H1 (cell line): ENCODE results near the gene PAX5. TPM values are rescaled to one million over a fixed set of nuclear protein-coding genes. Genes with fewer than 3 reads are reported as not detected.
A peak's percentile ranks its signal among the peaks of the same experiment; 100 is the strongest.

Source experiments
- CTCF ChIA-PET: fragments of 300-600 bp; sonication (Branson Sonifier 250); formaldehyde crosslinking; loops from one replicate; lab custom pipeline; 2021; ENCODE audit not compliant: partially characterized antibody; lab: Charles Lee
- POLR2A ChIA-PET: fragments of 300-600 bp; sonication (Branson Sonifier 250); formaldehyde crosslinking; loops from one replicate; lab custom pipeline; 2021; ENCODE audit warnings: inconsistent platforms; ENCODE audit not compliant: partially characterized antibody; lab: Charles Lee
- DNase-seq, 2 experiments: peaks; one replicate each; pipeline versions ENCODE4 v3.0.0 to v3.0.0-alpha.2; 2010 to 2022; ENCODE audit warnings: low spot score in 2 of 2, low read depth in 1 of 2, mixed read lengths in 1 of 2
- FAIRE-seq: peaks from 2 replicates; lab custom pipeline; 2011; peaks lifted over from hg19 to GRCh38; lab: Jason Lieb, UNC
- H2AFZ ChIP-seq: 2 replicates; pipeline ENCODE4 v1.8.1; 2012; ENCODE audit warnings: low read length, inconsistent platforms
- H2AK5ac ChIP-seq: 2 replicates; pipeline ENCODE4 v1.6.1; 2013; ENCODE audit warnings: low read depth, low read length
- H2BK120ac ChIP-seq: replicated peaks from 2 replicates; pipeline ENCODE3; 2013; ENCODE audit warnings: low read depth, low read length, inconsistent platforms
- H2BK12ac ChIP-seq: 2 replicates; pipeline ENCODE4 v1.6.1; 2013; ENCODE audit warnings: low read depth, low read length
- H2BK15ac ChIP-seq: 2 replicates; pipeline ENCODE4 v1.6.1; 2013; ENCODE audit warnings: low read length
- H2BK20ac ChIP-seq: 2 replicates; pipeline ENCODE4 v1.6.1; 2013; ENCODE audit warnings: low read length
- H2BK5ac ChIP-seq: 2 replicates; pipeline ENCODE4 v1.6.1; 2013; ENCODE audit warnings: low read depth, low read length
- H3K14ac ChIP-seq: 2 replicates; pipeline ENCODE4 v1.6.1; 2013; ENCODE audit warnings: inconsistent platforms; ENCODE audit not compliant: insufficient read length
- H3K18ac ChIP-seq: 2 replicates; pipeline ENCODE4 v1.6.1; 2013; ENCODE audit warnings: low read length; ENCODE audit errors: extremely low read depth
- H3K23ac ChIP-seq: 2 replicates; pipeline ENCODE4 v1.6.1; 2013; ENCODE audit warnings: inconsistent platforms; ENCODE audit not compliant: insufficient read length
- H3K23me2 ChIP-seq: 2 replicates; pipeline ENCODE4 v1.6.1; 2013; ENCODE audit warnings: low read depth, low read length
- H3K27ac ChIP-seq: 2 replicates; pipeline ENCODE4 v1.6.1; 2011; ENCODE audit warnings: low read depth, low read length, inconsistent platforms
- H3K27me3 ChIP-seq, 4 experiments: replicated peaks in 1 of 4; 1 replicate in 1 of 4; 2 replicates in 3 of 4; pipeline versions ENCODE4 v1.6.1 to v1.8.1; 2011 to 2013; ENCODE audit warnings: low read length in 3 of 4, mild to moderate bottlenecking in 3 of 4, inconsistent platforms in 2 of 4, mixed read lengths in 2 of 4, moderate library complexity in 1 of 4; ENCODE audit not compliant: control insufficient read depth in 3 of 4, insufficient read depth in 3 of 4; ENCODE audit errors: extremely low read depth in 1 of 4
- H3K36me3 ChIP-seq, 4 experiments: 2 replicates each; pipeline versions ENCODE4 v1.6.1 to v1.8.1; 2011 to 2013; ENCODE audit warnings: mild to moderate bottlenecking in 4 of 4, low read length in 3 of 4, moderate library complexity in 2 of 4, control low read depth in 1 of 4, inconsistent platforms in 1 of 4; ENCODE audit not compliant: insufficient read depth in 4 of 4, control insufficient read depth in 2 of 4
- H3K4ac ChIP-seq: replicated peaks from 2 replicates; pipeline ENCODE3; 2013; ENCODE audit warnings: low read length, low read depth, mixed read lengths, inconsistent platforms; ENCODE audit not compliant: insufficient read length
- H3K4me1 ChIP-seq, 4 experiments: replicated peaks in 1 of 4; 1 replicate in 1 of 4; 2 replicates in 3 of 4; pipeline versions ENCODE4 v1.6.1 to v1.8.1; 2011 to 2013; ENCODE audit warnings: low read length in 3 of 4, inconsistent platforms in 2 of 4, mixed read lengths in 1 of 4; ENCODE audit not compliant: insufficient read depth in 4 of 4, control insufficient read depth in 3 of 4
- H3K4me2 ChIP-seq, 2 experiments: 2 replicates each; pipeline versions ENCODE4 v1.6.1 to v1.8.1; 2011 to 2013; ENCODE audit warnings: low read depth in 2 of 2, low read length in 2 of 2, control low read depth in 1 of 2, inconsistent platforms in 1 of 2, mild to moderate bottlenecking in 1 of 2; ENCODE audit not compliant: insufficient read depth in 1 of 2
- H3K4me3 ChIP-seq, 4 experiments: fragments of 200-600, 300-600 bp in 1 of 4; sonication (generic), shearing (Covaris generic), sonication (Bioruptor Twin) in 1 of 4; 2 replicates each; pipeline versions ENCODE4 v1.5.1 to v1.8.1; 2011 to 2016; ENCODE audit warnings: low read length in 4 of 4, low read depth in 3 of 4, control low read depth in 2 of 4, inconsistent platforms in 2 of 4, mild to moderate bottlenecking in 2 of 4, mixed read lengths in 1 of 4, moderate library complexity in 1 of 4; ENCODE audit not compliant: insufficient read depth in 2 of 4; ENCODE audit errors: extremely low read depth in 1 of 4
- H3K56ac ChIP-seq: replicated peaks from 2 replicates; pipeline ENCODE3; 2013; ENCODE audit warnings: low read depth, mild to moderate bottlenecking, mixed read lengths, low read length, inconsistent platforms; ENCODE audit not compliant: insufficient read length
- H3K79me1 ChIP-seq: 2 replicates; pipeline ENCODE4 v1.6.1; 2013; ENCODE audit warnings: low read depth, low read length, control low read depth
- H3K79me2 ChIP-seq, 2 experiments: 2 replicates each; pipeline versions ENCODE4 v1.6.1 to v1.8.1; 2012 to 2013; ENCODE audit warnings: low read length in 2 of 2, mild to moderate bottlenecking in 2 of 2, inconsistent platforms in 1 of 2; ENCODE audit not compliant: insufficient read depth in 2 of 2, control insufficient read depth in 1 of 2
- H3K9ac ChIP-seq, 4 experiments: replicated peaks in 1 of 4; 1 replicate in 1 of 4; 2 replicates in 3 of 4; pipeline versions ENCODE4 v1.6.1 to v1.8.1; 2011 to 2013; ENCODE audit warnings: low read depth in 3 of 4, low read length in 3 of 4, control low read depth in 2 of 4, mild to moderate bottlenecking in 2 of 4, moderate library complexity in 2 of 4, inconsistent platforms in 1 of 4; ENCODE audit errors: extremely low read depth in 1 of 4
- H3K9me3 ChIP-seq, 2 experiments: 2 replicates each; pipeline versions ENCODE4 v1.6.1 to v1.8.1; 2012 to 2013; ENCODE audit warnings: mild to moderate bottlenecking in 2 of 2, moderate library complexity in 2 of 2, control low read depth in 1 of 2, inconsistent platforms in 1 of 2, low read depth in 1 of 2, low read length in 1 of 2, mixed read lengths in 1 of 2; ENCODE audit not compliant: insufficient read depth in 2 of 2
- H4K20me1 ChIP-seq, 2 experiments: replicated peaks in 1 of 2; 2 replicates each; pipeline versions ENCODE3 to v1.8.1; 2011 to 2013; ENCODE audit warnings: inconsistent platforms in 2 of 2, low read length in 2 of 2, mild to moderate bottlenecking in 1 of 2; ENCODE audit not compliant: insufficient read depth in 2 of 2, control insufficient read depth in 1 of 2
- H4K5ac ChIP-seq: 2 replicates; pipeline ENCODE4 v1.6.1; 2013; ENCODE audit warnings: low read length, low read depth, mixed read lengths, inconsistent platforms; ENCODE audit not compliant: insufficient read length
- H4K8ac ChIP-seq: 2 replicates; pipeline ENCODE4 v1.8.0; 2013; ENCODE audit warnings: mild to moderate bottlenecking, moderate library complexity, low read length, inconsistent platforms; ENCODE audit not compliant: insufficient read depth; ENCODE audit errors: extremely low read depth
- H4K91ac ChIP-seq: replicated peaks from 2 replicates; pipeline ENCODE3; 2013; ENCODE audit warnings: low read length, mixed read lengths, inconsistent platforms; ENCODE audit not compliant: insufficient read length
- GTF2F1 ChIP-seq: IDR thresholded peaks from 2 replicates; pipeline ENCODE4 v1.6.1; 2012; ENCODE audit warnings: low read depth, low read length, improper control_type of control experiment, borderline replicate concordance
- RAD21 ChIP-seq, 2 experiments: IDR thresholded peaks in 1 of 2; conservative IDR thresholded peaks in 1 of 2; 2 replicates each; pipeline ENCODE4 v1.6.1; 2011; ENCODE audit warnings: low read depth in 2 of 2, low read length in 2 of 2, improper control_type of control experiment in 1 of 2, inconsistent platforms in 1 of 2, mild to moderate bottlenecking in 1 of 2, moderate library complexity in 1 of 2
- WGBS, 2 experiments: shearing (Covaris generic) in 1 of 2; methylation state at CpG; one replicate each; pipeline versions ENCODE4 v1.1.6 to v1.1.7; 2013 to 2015; ENCODE audit warnings: low lambda C conversion rate in 2 of 2, mixed read lengths in 2 of 2, inconsistent platforms in 1 of 2, low coverage in 1 of 2, missing lambda C conversion rate in 1 of 2; ENCODE audit not compliant: insufficient replicate concordance in 2 of 2, insufficient coverage in 1 of 2, insufficient read length in 1 of 2; ENCODE audit errors: extremely low coverage in 1 of 2, missing lambda C conversion rate in 1 of 2; 5-methylcytosine and 5-hydroxymethylcytosine counted together
- polyA plus RNA-seq, 7 experiments: library from polyadenylated mRNA; depleted of rRNA in 3 of 7; stranded (reverse) in 5 of 7; unstranded in 2 of 7; fragments of >200 nt in 5 of 7; fragments of 200-250 nt in 2 of 7; gene quantifications; 1 replicate in 5 of 7; 2 replicates in 1 of 7; 4 replicates in 1 of 7; pipeline versions ENCODE4 v1.2.1 to v1.2.3, GENCODE V29; 2011 to 2013; ENCODE audit warnings: missing spikeins in 2 of 7, mixed read lengths in 2 of 7
- total RNA-seq: library from RNA; stranded (reverse); fragmentation: NEBNext Ultra II Directional; extraction: Animal tissue kit (Norgen Biotek cat#: 25700); gene quantifications from 2 replicates; pipeline ENCODE4 v1.2.1, GENCODE V29; 2021
- TF ChIP-seq, protein P1 (sequence below), 3 experiments: IDR thresholded peaks; 1 replicate in 2 of 3; 2 replicates in 1 of 3; pipeline versions ENCODE4 v1.5.1 to v1.6.1; 2011; ENCODE audit warnings: low read length in 3 of 3, mild to moderate bottlenecking in 3 of 3, inconsistent platforms in 2 of 3, low read depth in 1 of 3, moderate library complexity in 1 of 3; ENCODE audit not compliant: insufficient read depth in 1 of 3; ENCODE audit errors: control extremely low read depth in 1 of 3

PAX5 gene
- total and polyA plus RNA-seq, 2 of the 8 experiments (the other 6 are each of a cell fraction or from before 2014, with no cell fraction given): 0.29 to 0.43 TPM

- H3K79me2 ChIP-seq: no peaks in the 10 kb centered on the region
- H3K27ac ChIP-seq: no peak overlapping the region
- no peak overlapping the region for H2BK20ac ChIP-seq
- POLR2A ChIA-PET: no interaction called here
- DNase-seq (peak in 1 of 2 experiments; percentile 78), FAIRE-seq (no peak)
- H2BK120ac ChIP-seq: no peak overlapping the region
- H3K27me3 ChIP-seq: no peaks in the 10 kb centered on the region; a peak in 1 of 7 replicates
- H3K23me2 ChIP-seq: no peaks in the 10 kb centered on the region; the same call in 1 of the 2 replicates
- H3K23ac ChIP-seq: no peak overlapping the region
- CTCF ChIA-PET: interaction anchor here (0.8 to 13.4 kb wide), 13 partner anchors 8 to 198 kb away, joined by 3 to 148 read pairs (median 6); no protein-coding TSS in a partner anchor
- no peaks in the 10 kb centered on the region for H4K20me1 ChIP-seq
- no peak overlapping the region for H3K4me3 ChIP-seq
- H2BK5ac ChIP-seq: no peak overlapping the region
- no peak overlapping the region for H2BK12ac ChIP-seq
- no peak overlapping the region for H2AK5ac ChIP-seq
- H4K91ac ChIP-seq: no peak overlapping the region
- H2BK15ac ChIP-seq: no peak overlapping the region
- no peak overlapping the region for H3K4ac ChIP-seq
- no peak overlapping the region for H3K56ac ChIP-seq
- H3K9me3 ChIP-seq: peaks cover 0 to 5% of the 10 kb centered on the region in 2 experiments; a peak in 1 of 4 replicates
- no peaks in the 10 kb centered on the region for H3K36me3 ChIP-seq
- WGBS, 2 experiments: 54% methylated on average over 5 of the region's 5 CpGs; no CpG with 5 or more reads in 1 of the 2 experiments
- no peak overlapping the region for H3K9ac ChIP-seq
- H3K18ac ChIP-seq: no peak overlapping the region
- no peak overlapping the region for H2AFZ ChIP-seq
- H3K4me2 ChIP-seq: no peak overlapping the region
- no peak overlapping the region for H4K5ac ChIP-seq
- H3K79me1 ChIP-seq: no peaks in the 10 kb centered on the region
- TF ChIP-seq RAD21 (IDR thresholded peaks at IDR 0.05 in 1 of 2, conservative IDR thresholded peaks at IDR 0.05 in 1 of 2; ENCODE audit: low read depth in 2 of 2, low read length in 2 of 2) (peak; percentile 28 to 47; a peak in 3 of 4 replicates), GTF2F1 (no peak)
- TF ChIP-seq, protein P1, sequence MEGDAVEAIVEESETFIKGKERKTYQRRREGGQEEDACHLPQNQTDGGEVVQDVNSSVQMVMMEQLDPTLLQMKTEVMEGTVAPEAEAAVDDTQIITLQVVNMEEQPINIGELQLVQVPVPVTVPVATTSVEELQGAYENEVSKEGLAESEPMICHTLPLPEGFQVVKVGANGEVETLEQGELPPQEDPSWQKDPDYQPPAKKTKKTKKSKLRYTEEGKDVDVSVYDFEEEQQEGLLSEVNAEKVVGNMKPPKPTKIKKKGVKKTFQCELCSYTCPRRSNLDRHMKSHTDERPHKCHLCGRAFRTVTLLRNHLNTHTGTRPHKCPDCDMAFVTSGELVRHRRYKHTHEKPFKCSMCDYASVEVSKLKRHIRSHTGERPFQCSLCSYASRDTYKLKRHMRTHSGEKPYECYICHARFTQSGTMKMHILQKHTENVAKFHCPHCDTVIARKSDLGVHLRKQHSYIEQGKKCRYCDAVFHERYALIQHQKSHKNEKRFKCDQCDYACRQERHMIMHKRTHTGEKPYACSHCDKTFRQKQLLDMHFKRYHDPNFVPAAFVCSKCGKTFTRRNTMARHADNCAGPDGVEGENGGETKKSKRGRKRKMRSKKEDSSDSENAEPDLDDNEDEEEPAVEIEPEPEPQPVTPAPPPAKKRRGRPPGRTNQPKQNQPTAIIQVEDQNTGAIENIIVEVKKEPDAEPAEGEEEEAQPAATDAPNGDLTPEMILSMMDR (IDR thresholded peaks at IDR 0.05; ENCODE audit: control extremely low read depth in 1 of 3, insufficient read depth in 1 of 3, low read depth in 1 of 3, low read length in 3 of 3): peak; percentile 53 to 67 (median 55)
- H4K8ac ChIP-seq: no peak overlapping the region
- no peak overlapping the region for H3K14ac ChIP-seq
- H3K4me1 ChIP-seq: no peaks in the 10 kb centered on the region
Observed at GRCh38 chr9:36788534-36788933, 245.5 kb downstream of the PAX5 start.
